ENCODE results near the gene MYORG.

The MYORG gene

GRCh38 chr9:34332076-34332964 lies 44.4 kb downstream of the MYORG start:
- no peak for DNase-seq

DNA sequence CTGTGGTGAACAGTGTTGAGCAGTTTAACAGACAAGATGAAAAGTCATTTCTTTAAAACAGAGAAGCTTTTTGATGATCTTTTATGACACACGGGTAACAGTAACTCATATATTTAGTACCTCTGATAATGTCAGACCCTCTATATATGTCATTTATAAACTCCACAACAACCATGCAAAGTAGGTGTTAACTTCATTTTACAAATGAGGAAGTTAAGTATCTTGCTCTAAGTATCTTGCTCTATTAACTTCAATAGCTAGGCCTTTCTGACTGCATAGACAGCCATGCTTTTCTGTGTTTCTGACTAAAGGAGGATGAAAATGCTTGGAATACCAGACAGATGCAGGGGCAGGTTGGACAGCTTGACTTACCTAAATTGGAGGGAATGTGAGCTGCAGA lies 45.5 kb downstream of the MYORG start:
- DNase-seq, result no peak

DNA sequence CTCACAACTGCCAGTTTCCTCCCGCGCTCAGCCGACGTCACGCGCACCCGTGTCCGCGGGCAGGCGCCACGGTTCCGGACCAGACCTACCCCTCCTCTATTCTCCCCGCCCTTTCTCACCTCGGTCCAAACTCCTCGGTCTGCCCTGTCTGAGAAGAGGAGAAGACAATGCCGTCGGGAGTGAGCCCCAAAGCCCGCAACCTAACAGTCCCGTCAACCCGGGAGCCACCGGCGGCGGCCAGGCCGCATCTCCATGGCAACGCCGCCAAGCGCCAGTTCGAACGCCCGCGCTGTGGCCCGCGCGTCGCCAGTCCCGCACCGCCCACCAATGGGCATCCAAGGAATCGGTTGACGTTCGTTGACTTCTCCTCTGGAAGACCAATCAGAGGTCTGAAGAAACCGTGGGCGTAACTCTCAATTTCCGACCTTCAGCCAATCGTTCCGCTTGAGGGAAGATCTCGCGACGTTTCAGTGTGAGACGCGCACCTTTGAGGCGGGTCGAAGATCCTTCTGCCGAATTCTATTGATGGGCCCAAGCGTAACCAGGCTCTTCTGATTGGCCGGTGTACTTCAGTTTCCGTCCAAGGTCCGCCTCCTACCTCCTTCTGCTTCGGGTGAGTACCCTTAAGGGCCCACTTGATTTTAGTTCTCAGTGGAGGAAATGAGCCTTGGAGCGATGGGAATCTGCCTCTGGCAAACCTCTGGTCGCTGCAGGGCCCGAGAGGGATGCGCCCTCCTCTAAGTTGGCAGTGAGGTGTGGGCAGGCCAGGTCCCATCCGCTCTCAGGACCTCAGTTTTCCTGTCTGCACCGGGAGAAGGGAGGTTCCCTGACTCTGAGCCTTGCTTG lies 47.5 kb downstream of the MYORG start, which contains the start of the genes KIF24 and NUDT2:
KIF24 (minus strand) TSS at position 282 of the 846 bp plus-strand sequence. CDS start 17,922 bp downstream, outside the sequence.
NUDT2 (plus strand) TSS at position 583 of the 846 bp plus-strand sequence. CDS start 9,471 bp downstream, outside the sequence.
- DNase-seq, result peak; percentile 93 to 94

GRCh38 chr9:34328500-34328986 lies 48.2 kb downstream of the MYORG start:
- DNase-seq, result no peak

GRCh38 chr9:34326690-34327089 lies 50.0 kb downstream of the MYORG start:
- no peak for DNase-seq

DNA sequence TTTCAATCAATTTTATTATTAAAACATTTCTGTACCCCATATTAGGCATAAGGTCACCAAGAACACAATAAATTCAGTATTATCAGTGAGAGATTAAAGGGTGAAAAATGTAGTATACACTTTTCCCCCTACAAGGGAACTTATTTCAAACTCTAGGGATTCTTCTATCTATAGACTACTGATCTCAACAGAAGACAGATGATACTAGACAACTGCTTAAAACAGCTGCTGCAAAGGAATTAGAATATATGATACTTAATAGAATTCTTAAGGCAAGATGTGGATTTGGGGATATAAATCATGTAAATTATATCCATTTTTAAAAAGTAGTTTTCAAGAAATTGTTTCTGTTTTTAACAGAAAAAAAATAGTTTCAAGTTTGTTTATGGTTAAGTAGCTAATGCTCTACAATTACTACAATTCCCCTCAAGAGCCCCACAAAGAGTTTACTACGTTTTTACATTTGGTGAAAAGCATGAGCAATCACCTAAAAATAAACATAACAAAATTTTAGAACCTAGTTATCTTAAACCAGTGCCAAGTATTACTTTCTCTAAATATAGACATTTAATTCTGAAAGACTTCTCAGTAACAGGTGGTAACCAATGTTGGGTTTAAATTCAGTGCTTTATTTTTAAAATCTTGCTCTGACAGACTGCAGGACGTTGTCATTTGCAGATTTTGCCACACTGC lies 53.7 kb downstream of the MYORG start:
- DNase-seq, result no peak

DNA sequence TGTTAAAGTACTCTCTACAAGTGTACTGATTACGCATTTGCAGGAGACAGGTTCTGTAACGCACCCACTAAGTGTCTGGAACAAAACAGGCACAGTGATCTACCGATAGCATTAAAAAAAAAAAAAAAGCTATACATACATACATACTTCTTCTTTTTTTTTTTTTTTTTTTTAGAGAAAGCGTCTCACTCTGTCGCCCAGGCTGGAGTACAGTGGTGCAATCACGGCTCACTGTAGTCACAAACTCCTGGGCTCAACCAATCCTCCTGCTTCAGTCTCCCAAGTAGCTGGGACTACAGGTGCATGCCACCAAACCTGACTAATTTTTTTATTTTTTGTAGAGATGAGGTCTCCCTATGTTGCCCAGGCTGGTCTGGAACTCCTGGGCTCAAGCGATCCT lies 55.2 kb downstream of the MYORG start:
- no peak for DNase-seq

GRCh38 chr9:34318163-34318790 lies 58.4 kb downstream of the MYORG start:
- no peak for DNase-seq

DNA sequence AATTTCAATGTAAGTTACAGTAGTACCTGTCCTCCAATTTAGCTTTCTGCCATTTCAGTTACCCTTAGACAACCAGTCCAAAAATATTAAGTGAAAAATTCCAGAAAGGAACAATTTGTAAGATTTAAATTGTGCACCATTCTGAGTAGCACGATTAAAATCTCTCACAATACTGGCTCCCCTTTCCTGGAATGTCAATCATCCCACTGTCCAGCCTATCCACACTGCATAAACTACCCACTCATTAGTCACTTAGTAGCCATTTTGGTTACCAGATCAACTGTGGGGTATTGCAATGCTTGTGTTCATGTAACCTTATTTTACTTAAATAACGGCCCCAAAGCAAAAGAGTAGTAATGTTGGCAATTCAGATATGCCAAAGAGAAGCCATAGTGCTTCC lies 59.3 kb downstream of the MYORG start:
- DNase-seq, result no peak
